ENCODE measurements around the gene PSMB3.
"Not testable (repeated sequence)": the region's sequence is repeated elsewhere in the genome, so short reads cannot be mapped to it uniquely, and the experiment has no call there.

PSMB3 gene

GRCh38 chr17:38721802-38722201 is 30.7 kb upstream of the PSMB3 start:
- H3K9me3 ChIP-seq (ENCODE audit: insufficient read depth, low read length, severe bottlenecking), result no peaks in the 10 kb centered on the region
- H3K79me2 ChIP-seq (ENCODE audit: insufficient read depth, low read length), result no peaks in the 10 kb centered on the region
- H3K4me2 ChIP-seq (ENCODE audit: insufficient read depth, low read length), result no peak overlapping the region
- H3K4me3 ChIP-seq (ENCODE audit: low read depth in 1 of 2, low read length in 2 of 2), result no peak overlapping the region
- H3K9ac ChIP-seq (ENCODE audit: low read depth, low read length), result no peak overlapping the region
- no peak overlapping the region for H3K27ac ChIP-seq (ENCODE audit: low read length)
- ATAC-seq (ENCODE audit: insufficient read depth, low read depth) (no peak), DNase-seq (no peak)
- TF ChIP-seq CTCF (IDR thresholded peaks at IDR 0.05; ENCODE audit: borderline replicate concordance, extremely low read depth, low read length, poor library complexity, severe bottlenecking) (no peak), EZH2 (IDR thresholded peaks at IDR 0.05; ENCODE audit: borderline replicate concordance, low read depth, low read length, severe bottlenecking) (no peak)
- no peak overlapping the region for H2AFZ ChIP-seq (ENCODE audit: low read depth, low read length)
- H4K20me1 ChIP-seq (ENCODE audit: insufficient read depth, low read length), result peaks cover 9% of the 10 kb centered on the region; the same call in 1 of the 2 replicates
- H3K27me3 ChIP-seq (ENCODE audit: insufficient read depth, low read length, poor library complexity), result no peaks in the 10 kb centered on the region
- peaks cover 76% of the 10 kb centered on the region for H3K36me3 ChIP-seq (ENCODE audit: insufficient read depth, low read length)
- peaks cover 27% of the 10 kb centered on the region for H3K4me1 ChIP-seq (ENCODE audit: insufficient read depth, low read length)

- no peak overlapping the region for H3K4me3 ChIP-seq (ENCODE audit: low read depth in 1 of 2, low read length in 2 of 2)
- no peaks in the 10 kb centered on the region for H3K9me3 ChIP-seq (ENCODE audit: insufficient read depth, low read length, severe bottlenecking)
- H3K4me2 ChIP-seq (ENCODE audit: insufficient read depth, low read length), result no peak overlapping the region
- H3K9ac ChIP-seq (ENCODE audit: low read depth, low read length), result no peak overlapping the region; the same call in 1 of the 2 replicates
- H2AFZ ChIP-seq (ENCODE audit: low read depth, low read length), result no peak overlapping the region
- H3K4me1 ChIP-seq (ENCODE audit: insufficient read depth, low read length), result peaks cover 54% of the 10 kb centered on the region
- H3K36me3 ChIP-seq (ENCODE audit: insufficient read depth, low read length), result peaks cover 52% of the 10 kb centered on the region
- no peak for TF ChIP-seq CTCF (IDR thresholded peaks at IDR 0.05; ENCODE audit: borderline replicate concordance, extremely low read depth, low read length, poor library complexity, severe bottlenecking)
- no peak for TF ChIP-seq EZH2 (IDR thresholded peaks at IDR 0.05; ENCODE audit: borderline replicate concordance, low read depth, low read length, severe bottlenecking)
- H4K20me1 ChIP-seq (ENCODE audit: insufficient read depth, low read length), result peaks cover 9% of the 10 kb centered on the region; the same call in 1 of the 2 replicates
- DNase-seq (no peak), ATAC-seq (ENCODE audit: insufficient read depth, low read depth) (no peak)
- H3K79me2 ChIP-seq (ENCODE audit: insufficient read depth, low read length), result peaks cover 7% of the 10 kb centered on the region
- H3K27ac ChIP-seq (ENCODE audit: low read length), result peak overlapping the region; percentile 60; the same call in 1 of the 2 replicates
- H3K27me3 ChIP-seq (ENCODE audit: insufficient read depth, low read length, poor library complexity), result no peaks in the 10 kb centered on the region
Observed at GRCh38 chr17:38724337-38724988, 28.1 kb upstream of the PSMB3 start.

- peaks cover 46% of the 10 kb centered on the region for H3K36me3 ChIP-seq (ENCODE audit: insufficient read depth, low read length)
- no peak overlapping the region; the same call in 1 of the 2 replicates for H3K9ac ChIP-seq (ENCODE audit: low read depth, low read length)
- DNase-seq (no peak), ATAC-seq (ENCODE audit: insufficient read depth, low read depth) (no peak)
- peak overlapping the region; percentile 60 for H3K27ac ChIP-seq (ENCODE audit: low read length)
- H2AFZ ChIP-seq (ENCODE audit: low read depth, low read length), result no peak overlapping the region
- H3K4me2 ChIP-seq (ENCODE audit: insufficient read depth, low read length), result no peak overlapping the region
- H3K4me1 ChIP-seq (ENCODE audit: insufficient read depth, low read length), result peaks cover 59% of the 10 kb centered on the region
- peaks cover 12% of the 10 kb centered on the region for H3K79me2 ChIP-seq (ENCODE audit: insufficient read depth, low read length)
- peaks cover 9% of the 10 kb centered on the region; the same call in 1 of the 2 replicates for H4K20me1 ChIP-seq (ENCODE audit: insufficient read depth, low read length)
- H3K27me3 ChIP-seq (ENCODE audit: insufficient read depth, low read length, poor library complexity), result no peaks in the 10 kb centered on the region
- TF ChIP-seq EZH2 (IDR thresholded peaks at IDR 0.05; ENCODE audit: borderline replicate concordance, low read depth, low read length, severe bottlenecking) (no peak), CTCF (IDR thresholded peaks at IDR 0.05; ENCODE audit: borderline replicate concordance, extremely low read depth, low read length, poor library complexity, severe bottlenecking) (no peak)
- no peak overlapping the region for H3K4me3 ChIP-seq (ENCODE audit: low read depth in 1 of 2, low read length in 2 of 2)
- H3K9me3 ChIP-seq (ENCODE audit: insufficient read depth, low read length, severe bottlenecking), result no peaks in the 10 kb centered on the region
Observed at GRCh38 chr17:38725066-38725465, 27.5 kb upstream of the PSMB3 start.

GRCh38 chr17:38726145-38726544 is 26.4 kb upstream of the PSMB3 start:
- H3K27me3 ChIP-seq (ENCODE audit: insufficient read depth, low read length, poor library complexity); H3K4me3 ChIP-seq (ENCODE audit: low read depth in 1 of 2, low read length in 2 of 2); H2AFZ ChIP-seq (ENCODE audit: low read depth, low read length); ATAC-seq (ENCODE audit: insufficient read depth, low read depth); H4K20me1 ChIP-seq (ENCODE audit: insufficient read depth, low read length); H3K9me3 ChIP-seq (ENCODE audit: insufficient read depth, low read length, severe bottlenecking); DNase-seq; H3K4me2 ChIP-seq (ENCODE audit: insufficient read depth, low read length): not testable (repeated sequence)
- H3K36me3 ChIP-seq (ENCODE audit: insufficient read depth, low read length), result peaks cover 38% of the 10 kb centered on the region
- 0 out of 2 replicates have a peak overlapping the region, but pooled peaks have one; percentile 4 for H3K9ac ChIP-seq (ENCODE audit: low read depth, low read length)
- peak overlapping the region; percentile 61; the same call in 1 of the 2 replicates for H3K27ac ChIP-seq (ENCODE audit: low read length)
- H3K79me2 ChIP-seq (ENCODE audit: insufficient read depth, low read length), result peaks cover 22% of the 10 kb centered on the region
- H3K4me1 ChIP-seq (ENCODE audit: insufficient read depth, low read length), result peaks cover 67% of the 10 kb centered on the region

All from DND-41 (cell line).